H9 (cell line): ENCODE measurements around the gene POLR2A. TPM values are rescaled to one million over a fixed set of nuclear protein-coding genes. Genes with fewer than 3 reads are reported as not detected.

Experiments used
- DNase-seq: peaks from one replicate; pipeline ENCODE4 v3.0.0-alpha.2; 2017
- H2AFZ ChIP-seq: one replicate; pipeline ENCODE4 v1.6.1; 2013; ENCODE audit warnings: mild to moderate bottlenecking, low read length, control low read depth, moderate library complexity
- H2AK5ac ChIP-seq: 2 replicates; pipeline ENCODE4 v1.6.1; 2013; ENCODE audit warnings: low read length, control low read depth, mixed read lengths; ENCODE audit not compliant: insufficient read length
- H2BK120ac ChIP-seq: one replicate; pipeline ENCODE4 v1.6.1; 2013; ENCODE audit warnings: low read depth, mild to moderate bottlenecking, low read length, control low read depth, inconsistent platforms; ENCODE audit not compliant: poor library complexity, severe bottlenecking
- H2BK12ac ChIP-seq: 2 replicates; pipeline ENCODE4 v1.6.1; 2013; ENCODE audit warnings: low read length, control low read depth, mixed read lengths, low read depth; ENCODE audit not compliant: insufficient read length
- H2BK15ac ChIP-seq: 2 replicates; pipeline ENCODE4 v1.6.1; 2013; ENCODE audit warnings: low read depth, low read length, control low read depth
- H2BK20ac ChIP-seq: one replicate; pipeline ENCODE4 v1.6.1; 2013; ENCODE audit warnings: low read depth, mild to moderate bottlenecking, low read length, control low read depth, inconsistent platforms; ENCODE audit not compliant: poor library complexity, severe bottlenecking
- H2BK5ac ChIP-seq: 2 replicates; pipeline ENCODE4 v1.6.1; 2013; ENCODE audit warnings: low read length, control low read depth, mixed read lengths; ENCODE audit not compliant: insufficient read length
- H3K14ac ChIP-seq: 2 replicates; pipeline ENCODE4 v1.6.1; 2013; ENCODE audit warnings: low read length, control low read depth; ENCODE audit not compliant: insufficient read depth
- H3K18ac ChIP-seq: 2 replicates; pipeline ENCODE4 v1.6.1; 2013; ENCODE audit warnings: low read depth, mild to moderate bottlenecking, mixed read lengths, low read length, control low read depth; ENCODE audit not compliant: insufficient read length
- H3K23ac ChIP-seq: 2 replicates; pipeline ENCODE4 v1.6.1; 2013; ENCODE audit warnings: low read length, control low read depth, mixed read lengths, low read depth; ENCODE audit not compliant: insufficient read length
- H3K23me2 ChIP-seq: 2 replicates; pipeline ENCODE4 v1.6.1; 2013; ENCODE audit warnings: low read depth, mild to moderate bottlenecking, mixed read lengths, low read length, control low read depth; ENCODE audit not compliant: insufficient read length, poor library complexity, severe bottlenecking
- H3K27ac ChIP-seq: 2 replicates; pipeline ENCODE4 v1.5.1; 2013; ENCODE audit warnings: low read length, control low read depth, mixed read lengths, low read depth; ENCODE audit not compliant: insufficient read length
- H3K27me3 ChIP-seq: 2 replicates; pipeline ENCODE4 v1.6.1; 2013; ENCODE audit warnings: low read length, control low read depth, inconsistent platforms; ENCODE audit not compliant: insufficient read depth
- H3K4ac ChIP-seq: 2 replicates; pipeline ENCODE4 v1.6.1; 2013; ENCODE audit warnings: low read depth, mild to moderate bottlenecking, control low read depth, inconsistent platforms, low read length, moderate library complexity
- H3K4me1 ChIP-seq: 2 replicates; pipeline ENCODE4 v1.6.1; 2013; ENCODE audit warnings: low read length, control low read depth, inconsistent platforms; ENCODE audit not compliant: insufficient read depth
- H3K4me2 ChIP-seq: 2 replicates; pipeline ENCODE4 v1.6.1; 2013; ENCODE audit warnings: low read length, control low read depth, mixed read lengths; ENCODE audit not compliant: insufficient read length, insufficient read depth
- H3K56ac ChIP-seq: 2 replicates; pipeline ENCODE4 v1.6.1; 2013; ENCODE audit warnings: low read depth, mild to moderate bottlenecking, mixed read lengths, low read length, control low read depth; ENCODE audit not compliant: insufficient read length
- H3K79me1 ChIP-seq: 2 replicates; pipeline ENCODE4 v1.6.1; 2013; ENCODE audit warnings: low read depth, mild to moderate bottlenecking, moderate library complexity, low read length, control low read depth, inconsistent platforms; ENCODE audit not compliant: insufficient read depth, poor library complexity, severe bottlenecking
- H3K79me2 ChIP-seq: 2 replicates; pipeline ENCODE4 v1.6.1; 2013; ENCODE audit warnings: low read length, control low read depth, inconsistent platforms; ENCODE audit not compliant: insufficient read depth
- H3K9ac ChIP-seq: 2 replicates; pipeline ENCODE4 v1.6.1; 2013; ENCODE audit warnings: low read length, control low read depth, mixed read lengths; ENCODE audit not compliant: insufficient read length; ENCODE audit errors: extremely low read depth
- H3K9me3 ChIP-seq: one replicate; pipeline ENCODE4 v1.6.1; 2013; ENCODE audit warnings: low read depth, low read length, inconsistent platforms; ENCODE audit not compliant: control insufficient read depth
- H3T11ph ChIP-seq: one replicate; pipeline ENCODE4 v1.6.1; 2013; ENCODE audit warnings: mild to moderate bottlenecking, low read length, control low read depth, inconsistent platforms
- H4K20me1 ChIP-seq: one replicate; pipeline ENCODE4 v1.6.1; 2013; ENCODE audit not compliant: control insufficient read depth, insufficient read length, insufficient read depth
- H4K5ac ChIP-seq: 2 replicates; pipeline ENCODE4 v1.6.1; 2013; ENCODE audit warnings: low read depth, mild to moderate bottlenecking, mixed read lengths, low read length, control low read depth; ENCODE audit not compliant: insufficient read length
- H4K8ac ChIP-seq: replicated peaks from 2 replicates; pipeline ENCODE4 v1.6.1; 2013; ENCODE audit warnings: low read length, control low read depth, mixed read lengths, low read depth; ENCODE audit not compliant: insufficient read length
- H4K91ac ChIP-seq: 2 replicates; pipeline ENCODE4 v1.6.1; 2013; ENCODE audit warnings: low read depth, mild to moderate bottlenecking, moderate library complexity, mixed read lengths, low read length, control low read depth; ENCODE audit not compliant: insufficient read length
- H3K27ac Mint-ChIP-seq, 3 experiments: 2 replicates in 2 of 3; 3 replicates in 1 of 3; pipeline ENCODE4 v1.8.0; 2020 to 2021; ENCODE audit warnings: mixed read lengths in 3 of 3, mild to moderate bottlenecking in 1 of 3, moderate library complexity in 1 of 3
- H3K27me3 Mint-ChIP-seq: 2 replicates; pipeline ENCODE4 v1.8.0; 2021; ENCODE audit warnings: low read depth, mild to moderate bottlenecking, moderate library complexity, mixed read lengths
- H3K36me3 Mint-ChIP-seq, 3 experiments: 2 replicates in 2 of 3; 3 replicates in 1 of 3; pipeline ENCODE4 v1.8.0; 2020 to 2021; ENCODE audit warnings: low read depth in 3 of 3, mixed read lengths in 3 of 3; ENCODE audit not compliant: insufficient read depth in 1 of 3
- H3K4me1 Mint-ChIP-seq, 2 experiments: 2 replicates each; pipeline ENCODE4 v1.8.0; 2020; ENCODE audit warnings: mixed read lengths in 2 of 2
- H3K4me3 Mint-ChIP-seq, 2 experiments: 2 replicates in 1 of 2; 3 replicates in 1 of 2; pipeline ENCODE4 v1.8.0; 2020 to 2021; ENCODE audit warnings: mild to moderate bottlenecking in 2 of 2, mixed read lengths in 2 of 2, moderate library complexity in 1 of 2
- H3K9me3 Mint-ChIP-seq, 2 experiments: 2 replicates in 1 of 2; 3 replicates in 1 of 2; pipeline ENCODE4 v1.8.0; 2020; ENCODE audit warnings: mild to moderate bottlenecking in 2 of 2, mixed read lengths in 2 of 2, moderate library complexity in 1 of 2
- WGBS: extraction: QIAGEN DNeasy Blood & Tissue Kit; methylation state at CpG from one replicate; pipeline ENCODE4 v1.1.7; 2013; ENCODE audit warnings: missing lambda C conversion rate, low lambda C conversion rate, mixed read lengths; ENCODE audit not compliant: insufficient read length; ENCODE audit errors: extremely low coverage; 5-methylcytosine and 5-hydroxymethylcytosine counted together
- long read RNA-seq: library from polyadenylated mRNA; unstranded; transcript quantifications from one replicate; pipeline ENCODE4 v2.0.0, GENCODE V29; 2020
- total RNA-seq: library from RNA; stranded (reverse); gene quantifications from 2 replicates; pipeline ENCODE4 v1.2.1, GENCODE V29; 2021
- TF ChIP-seq, protein P1 (sequence below): fragments of 200-600 bp; sonication (generic); conservative IDR thresholded peaks from 3 replicates; pipeline ENCODE4 v1.8.0; 2021; ENCODE audit warnings: antibody characterized with exemption, mild to moderate bottlenecking

The POLR2A gene
- total RNA-seq, result 153 and 154 TPM in 2 replicates
- long read RNA-seq, full-length matches to known transcripts, result 3 of 16 reads
- long read RNA-seq, partial matches to known transcripts, result 7 of 16 reads
- long read RNA-seq, other reads (novel, unspliced or antisense), result 6 of 16 reads

DNA sequence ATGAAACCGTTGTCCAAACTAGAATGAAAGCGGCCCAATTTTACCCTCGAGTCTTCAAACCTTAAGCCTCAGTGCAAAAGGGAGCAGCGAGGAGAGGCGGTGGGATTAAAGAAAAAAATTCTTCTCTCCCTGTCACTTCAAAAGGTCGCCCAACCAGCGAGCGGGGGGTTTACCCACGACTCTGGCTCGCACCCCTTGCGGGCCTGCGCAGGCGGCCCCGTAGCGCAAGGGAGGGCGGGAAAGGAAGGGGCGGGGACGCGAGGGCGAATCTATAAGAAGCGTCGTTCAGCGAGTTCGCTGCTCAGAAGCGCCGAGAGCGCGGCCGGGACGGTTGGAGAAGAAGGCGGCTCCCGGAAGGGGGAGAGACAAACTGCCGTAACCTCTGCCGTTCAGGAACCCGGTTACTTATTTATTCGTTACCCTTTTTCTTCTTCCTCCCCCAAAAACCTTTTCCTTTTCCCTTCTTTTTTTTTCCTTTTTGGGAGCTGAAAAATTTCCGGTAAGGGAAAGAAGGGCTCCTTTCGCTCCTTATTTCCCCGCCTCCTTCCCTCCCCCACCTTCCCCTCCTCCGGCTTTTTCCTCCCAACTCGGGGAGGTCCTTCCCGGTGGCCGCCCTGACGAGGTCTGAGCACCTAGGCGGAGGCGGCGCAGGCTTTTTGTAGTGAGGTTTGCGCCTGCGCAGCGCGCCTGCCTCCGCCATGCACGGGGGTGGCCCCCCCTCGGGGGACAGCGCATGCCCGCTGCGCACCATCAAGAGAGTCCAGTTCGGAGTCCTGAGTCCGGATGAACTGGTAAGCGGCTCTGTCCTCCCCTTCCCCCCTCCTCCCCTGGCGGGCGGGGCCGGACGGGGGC is at the start of gene POLR2A:
Gene POLR2A, plus strand, starts transcription at position 300 of the 852 bp plus-strand sequence.
- Histone ChIP-seq H2AK5ac (no peak within 1 kb of the TSS), H2BK20ac (no peak within 1 kb of the TSS), H2AFZ (peak within 1 kb of the TSS; percentile 99), H2BK5ac (peak within 1 kb of the TSS; percentile 91), H3K23me2 (peaks cover 17% of the 10 kb centered on the region), H3K9me3 (no peaks in the 10 kb centered on the region), H3K18ac (peak within 1 kb of the TSS; percentile 99), H3K79me1 (peaks cover 6% of the 10 kb centered on the region), H3K23ac (no peak within 1 kb of the TSS), H3K4ac (no peak within 1 kb of the TSS; the same call in 1 of the 2 replicates), H3K56ac (peak within 1 kb of the TSS; percentile 87), H4K91ac (no peak within 1 kb of the TSS), H4K8ac (no peak within 1 kb of the TSS), H3K4me2 (peak within 1 kb of the TSS; percentile 81), H2BK12ac (peak within 1 kb of the TSS; percentile 97), H2BK15ac (no peak within 1 kb of the TSS), H3K27me3 (no peaks in the 10 kb centered on the region), H3K79me2 (peaks cover 28% of the 10 kb centered on the region), H3T11ph (peak within 1 kb of the TSS; percentile 93), H3K27ac (peak within 1 kb of the TSS; percentile 90), H2BK120ac (peak within 1 kb of the TSS; percentile 100), H4K20me1 (no peaks in the 10 kb centered on the region), H3K4me1 (no peaks in the 10 kb centered on the region; the same call in 1 of the 2 replicates), H4K5ac (no peak within 1 kb of the TSS), H3K9ac (peak within 1 kb of the TSS; percentile 98), H3K14ac (peak within 1 kb of the TSS; percentile 99; the same call in 1 of the 2 replicates)
- DNase-seq, result peak; percentile 98
- TF ChIP-seq, protein P1, sequence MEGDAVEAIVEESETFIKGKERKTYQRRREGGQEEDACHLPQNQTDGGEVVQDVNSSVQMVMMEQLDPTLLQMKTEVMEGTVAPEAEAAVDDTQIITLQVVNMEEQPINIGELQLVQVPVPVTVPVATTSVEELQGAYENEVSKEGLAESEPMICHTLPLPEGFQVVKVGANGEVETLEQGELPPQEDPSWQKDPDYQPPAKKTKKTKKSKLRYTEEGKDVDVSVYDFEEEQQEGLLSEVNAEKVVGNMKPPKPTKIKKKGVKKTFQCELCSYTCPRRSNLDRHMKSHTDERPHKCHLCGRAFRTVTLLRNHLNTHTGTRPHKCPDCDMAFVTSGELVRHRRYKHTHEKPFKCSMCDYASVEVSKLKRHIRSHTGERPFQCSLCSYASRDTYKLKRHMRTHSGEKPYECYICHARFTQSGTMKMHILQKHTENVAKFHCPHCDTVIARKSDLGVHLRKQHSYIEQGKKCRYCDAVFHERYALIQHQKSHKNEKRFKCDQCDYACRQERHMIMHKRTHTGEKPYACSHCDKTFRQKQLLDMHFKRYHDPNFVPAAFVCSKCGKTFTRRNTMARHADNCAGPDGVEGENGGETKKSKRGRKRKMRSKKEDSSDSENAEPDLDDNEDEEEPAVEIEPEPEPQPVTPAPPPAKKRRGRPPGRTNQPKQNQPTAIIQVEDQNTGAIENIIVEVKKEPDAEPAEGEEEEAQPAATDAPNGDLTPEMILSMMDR, result 0 out of 3 replicates have a peak, but pooled peaks have one; percentile 9
- Mint-ChIP-seq H3K27me3 (no peaks in the 10 kb centered on the region), H3K4me1 (peaks cover 50 to 66% of the 10 kb centered on the region in 2 experiments), H3K36me3 (peaks cover 13 to 26% (median 19%) of the 10 kb centered on the region in 3 experiments; a peak in 6 of 7 replicates), H3K9me3 (no peaks in the 10 kb centered on the region), H3K27ac (peak within 1 kb of the TSS; percentile 99 to 100 (median 99)), H3K4me3 (peak within 1 kb of the TSS; percentile 91 to 96)
- no CpG with 5 or more reads among the region's 64 CpGs for WGBS
